SK-N-DZ (cell line): ENCODE data around the gene SLC6A16. TPM values are rescaled to one million over a fixed set of nuclear protein-coding genes. Genes with fewer than 3 reads are reported as not detected.
"Not testable (repeated sequence)": the region's sequence is repeated elsewhere in the genome, so short reads cannot be mapped to it uniquely, and the experiment has no call there.

Experiments used
- DNase-seq: peaks from one replicate; pipeline ENCODE4 v3.0.0-alpha.2; 2015; ENCODE audit warnings: low spot score
- polyA plus RNA-seq, 2 experiments: library from polyadenylated mRNA; depleted of rRNA; stranded (reverse); fragments of >200 nt; gene quantifications; 2 replicates each; pipeline ENCODE4 v1.2.3, GENCODE V29; 2014

Gene SLC6A16
- polyA plus RNA-seq (2014; cell fraction: cytosol; rRNA removed) = 0.05 and 0.13 TPM in 2 replicates
- 0.40 and 0.47 TPM in 2 replicates for polyA plus RNA-seq (2014; cell fraction: nucleus; rRNA removed)

DNA sequence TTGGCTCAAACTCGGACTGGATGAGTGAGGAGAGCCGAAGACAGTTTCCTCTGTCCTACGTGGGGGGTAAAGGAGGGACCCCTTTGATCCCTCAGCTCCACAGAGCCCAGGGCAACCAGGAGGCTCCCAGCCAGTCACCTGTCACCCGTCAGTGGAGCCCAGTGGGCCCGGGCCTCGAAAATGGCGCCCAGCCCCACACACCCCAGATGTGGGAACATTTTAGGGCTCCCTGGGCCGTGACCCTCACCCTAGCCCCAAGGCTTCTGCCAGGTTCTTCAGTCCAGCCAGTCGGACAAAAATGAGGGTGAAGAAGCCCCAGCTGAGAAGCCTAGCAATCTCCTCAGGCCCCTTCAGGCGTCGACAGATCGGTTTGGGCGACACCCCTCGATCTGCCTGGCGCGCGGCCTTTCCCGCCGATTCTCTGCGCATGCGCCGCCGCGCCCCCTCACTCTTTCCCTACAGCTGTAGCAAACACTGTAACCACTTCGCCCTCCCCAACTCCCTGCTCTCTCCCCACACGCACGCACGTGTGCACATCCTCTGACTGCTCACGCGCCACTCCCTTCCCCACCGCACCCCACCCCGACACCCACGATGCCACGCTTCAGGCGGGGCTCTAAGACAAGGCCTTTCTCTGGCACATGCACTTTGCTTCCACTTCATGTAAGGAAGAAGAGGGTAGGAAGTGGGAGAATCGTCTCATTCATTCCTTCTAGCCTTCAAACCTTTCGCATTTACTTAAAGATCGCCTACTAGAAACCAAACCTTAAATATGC lies at the start of gene SLC6A16:
SLC6A16 (minus strand) TSS at position 391 of the 776 bp plus-strand sequence. CDS start 13,844 bp downstream, outside the sequence.
- DNase-seq = no peak

DNA sequence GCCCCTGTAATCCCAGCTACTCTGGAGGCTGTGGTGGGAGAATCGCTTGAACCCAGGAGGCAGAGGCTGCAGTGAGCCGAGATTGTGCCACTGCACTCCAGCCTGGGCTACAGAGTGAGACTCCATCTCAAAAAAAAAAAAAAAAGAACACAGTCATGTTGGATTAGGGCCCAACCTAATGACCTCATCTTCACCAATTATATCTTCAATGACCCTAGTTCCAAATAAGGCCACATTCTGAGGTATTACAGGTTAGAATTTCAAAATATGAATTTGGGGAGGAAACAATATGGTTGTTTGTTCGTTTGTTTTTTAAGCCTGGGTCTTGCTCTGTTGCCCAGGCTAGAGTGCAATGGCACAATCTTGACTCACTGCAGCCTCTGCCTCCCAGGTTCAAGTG lies 48.2 kb upstream of the SLC6A16 start:
- DNase-seq = not testable (repeated sequence)

DNA sequence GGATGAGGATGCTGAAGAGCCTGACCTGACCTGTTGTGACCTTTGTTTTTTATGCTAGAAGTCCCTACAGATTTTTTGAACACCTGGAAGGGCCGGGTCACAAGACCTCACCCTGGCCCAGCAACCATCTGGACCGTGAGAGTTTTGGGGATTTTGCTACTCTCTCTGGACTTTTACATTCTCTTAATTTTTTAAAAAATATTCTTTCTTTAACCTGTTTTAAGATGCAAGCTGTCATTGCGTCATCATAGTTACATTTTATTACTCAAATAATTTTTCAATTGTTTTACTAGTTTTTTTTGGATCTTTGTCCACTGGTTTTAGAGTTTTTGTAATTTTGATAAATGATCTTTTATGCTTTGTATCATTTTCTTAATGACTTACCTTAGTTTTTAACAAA lies 46.2 kb upstream of the SLC6A16 start:
- no peak for DNase-seq

- no peak for DNase-seq
Observed at GRCh38 chr19:49368711-49369358, 43.8 kb upstream of the SLC6A16 start.

- no peak for DNase-seq
Observed at GRCh38 chr19:49366110-49366509, 41.1 kb upstream of the SLC6A16 start.

DNA sequence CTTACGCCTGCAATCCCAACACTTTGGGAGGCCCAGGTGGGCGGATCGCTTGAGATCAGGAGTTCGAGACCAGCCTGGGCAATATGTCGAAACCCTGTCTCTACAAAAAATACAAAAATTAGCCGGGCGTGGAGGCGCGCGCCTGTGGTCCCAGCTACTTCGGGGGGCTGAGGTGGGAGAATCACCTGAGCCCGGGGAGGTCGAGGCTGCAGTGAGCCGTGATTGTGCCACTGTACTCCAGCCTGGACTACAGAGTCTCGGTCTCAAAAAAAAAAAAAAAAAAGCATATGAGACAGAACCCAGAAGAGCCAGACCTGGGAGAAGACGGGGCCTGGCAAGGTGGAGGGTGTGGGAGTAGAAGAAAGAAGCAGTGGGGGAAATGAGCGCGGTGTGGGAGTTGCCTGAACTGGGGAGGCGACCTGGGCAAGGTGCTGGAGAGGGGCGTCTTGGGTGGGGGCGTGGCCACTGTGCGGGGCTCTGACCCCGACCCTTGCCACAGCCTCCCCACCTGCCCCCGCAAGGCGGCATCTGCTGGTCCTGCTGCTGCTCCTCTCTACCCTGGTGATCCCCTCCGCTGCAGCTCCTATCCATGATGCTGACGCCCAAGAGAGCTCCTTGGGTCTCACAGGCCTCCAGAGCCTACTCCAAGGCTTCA lies 39.2 kb upstream of the SLC6A16 start:
- DNase-seq = no peak

DNA sequence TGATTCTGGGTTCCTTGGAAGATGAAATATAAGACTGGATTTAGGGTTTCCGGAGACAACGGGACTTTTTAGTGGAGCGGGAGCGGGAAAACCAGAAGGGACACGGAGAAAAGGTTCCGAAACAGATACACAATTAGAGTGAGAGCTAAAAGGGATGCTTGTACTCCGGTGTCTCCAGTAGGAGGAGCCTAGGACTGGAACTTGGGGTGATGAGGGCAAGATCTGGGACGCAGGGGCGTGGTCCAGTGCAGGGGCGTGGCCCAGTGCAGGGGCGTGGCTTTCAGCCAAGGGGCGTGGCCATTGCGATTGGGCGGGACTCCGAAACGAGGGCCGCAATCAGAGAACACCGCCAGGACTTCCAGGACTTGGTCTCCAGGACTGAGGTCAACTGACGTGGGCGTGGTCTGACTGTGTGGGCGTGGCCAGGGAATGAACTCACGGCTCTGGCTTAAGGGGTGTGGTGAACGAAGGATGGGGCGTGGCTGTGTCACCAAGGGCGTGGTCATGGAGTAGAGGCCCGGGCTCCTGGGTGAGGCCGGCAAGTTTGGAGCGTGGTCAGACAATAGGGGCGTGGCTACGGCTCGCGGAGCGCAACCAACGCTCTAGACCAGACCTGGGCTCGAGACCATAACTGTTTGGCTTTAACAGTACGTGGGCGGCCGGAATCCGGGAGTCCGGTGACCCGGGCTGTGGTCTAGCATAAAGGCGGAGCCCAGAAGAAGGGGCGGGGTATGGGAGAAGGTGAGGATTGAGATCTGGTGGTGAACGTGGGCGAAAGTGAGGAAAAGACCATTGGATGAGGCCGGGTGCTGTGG lies 38.5 kb upstream of the SLC6A16 start, which contains the start of gene DKKL1:
DKKL1 (plus strand) TSS at position 610 of the 815 bp plus-strand sequence; CDS start at position 732, 122 bp downstream.
- peak; percentile 78 for DNase-seq

- no peak for DNase-seq
Observed at GRCh38 chr19:49362929-49363267, 37.9 kb upstream of the SLC6A16 start.

DNA sequence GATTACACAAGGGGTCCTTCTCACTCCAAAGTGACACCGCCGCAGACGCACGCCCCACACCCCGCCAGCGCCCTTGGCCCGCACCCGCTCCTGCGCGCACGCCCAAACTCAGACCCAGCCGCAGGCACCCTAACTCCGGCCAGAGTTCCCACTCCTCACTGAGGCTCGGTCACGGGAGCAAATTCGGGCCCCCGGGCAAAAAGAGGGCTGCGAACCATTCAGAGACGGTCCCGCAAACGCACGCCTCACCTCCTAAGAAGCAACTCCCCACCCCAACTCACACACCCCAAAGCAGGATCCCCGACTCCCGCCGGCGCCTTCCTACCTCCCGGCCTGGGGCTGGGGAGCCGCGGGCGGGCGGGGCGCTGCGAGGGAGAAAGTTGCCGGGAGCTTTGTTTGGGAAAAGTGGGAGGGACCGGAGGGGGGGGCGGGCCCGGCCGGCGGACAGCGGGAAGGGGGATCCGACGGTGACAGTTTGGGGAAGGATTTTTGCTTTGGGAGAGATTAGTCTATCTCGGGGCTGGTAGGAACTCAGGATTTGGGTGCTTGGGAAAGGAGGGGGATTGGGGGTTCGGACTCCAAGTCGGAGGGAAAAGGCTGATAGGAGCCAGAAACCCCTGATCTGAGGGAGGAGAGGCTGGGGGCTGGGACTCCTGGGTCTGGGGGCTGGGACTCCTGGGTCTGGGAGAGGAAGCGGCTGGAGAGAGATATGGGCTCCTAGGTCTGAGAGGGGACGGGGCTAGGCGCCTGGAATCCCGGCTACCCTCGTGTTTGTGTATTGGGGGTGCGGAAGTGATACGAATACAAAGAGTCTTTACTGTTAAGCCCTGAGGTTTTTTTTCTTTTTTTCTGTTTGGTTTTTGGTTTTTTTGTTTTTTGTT lies 37.3 kb upstream of the SLC6A16 start, which contains the start of gene TEAD2:
TEAD2 (minus strand) TSS at position 369 of the 881 bp plus-strand sequence. CDS start 2,341 bp downstream, outside the sequence.
- no peak for DNase-seq

- peak; percentile 18 for DNase-seq
Observed at GRCh38 chr19:49361438-49362047, 36.6 kb upstream of the SLC6A16 start.

- no peak for DNase-seq
Observed at GRCh38 chr19:49359851-49360820, 35.1 kb upstream of the SLC6A16 start.

DNA sequence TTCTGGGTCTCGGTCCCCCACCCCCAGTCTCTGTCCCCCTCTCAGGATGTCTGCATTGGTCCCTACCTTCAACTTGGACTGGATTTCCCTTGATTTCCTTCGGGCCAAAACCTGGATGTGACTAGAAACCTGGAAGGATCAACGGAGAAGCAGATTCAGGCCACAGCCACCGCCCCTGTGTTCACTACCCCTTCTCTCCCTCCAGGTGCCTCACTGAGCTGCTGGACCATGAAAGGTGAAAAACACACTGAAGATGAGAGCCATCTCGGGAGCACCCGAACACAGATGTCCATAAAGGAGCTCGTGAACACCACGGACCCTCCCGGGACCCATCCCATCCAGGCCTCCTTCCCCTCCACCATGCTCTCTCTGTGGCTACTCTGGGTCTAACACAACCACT lies 32.2 kb upstream of the SLC6A16 start:
- no peak for DNase-seq

GRCh38 chr19:49356382-49356781 lies 31.4 kb upstream of the SLC6A16 start:
- no peak for DNase-seq

- no peak for DNase-seq
Observed at GRCh38 chr19:49355909-49356353, 30.9 kb upstream of the SLC6A16 start.

- no peak for DNase-seq
Observed at GRCh38 chr19:49349567-49349966, 24.6 kb upstream of the SLC6A16 start.

- no peak for DNase-seq
Observed at GRCh38 chr19:49348305-49349189, 23.6 kb upstream of the SLC6A16 start.

DNA sequence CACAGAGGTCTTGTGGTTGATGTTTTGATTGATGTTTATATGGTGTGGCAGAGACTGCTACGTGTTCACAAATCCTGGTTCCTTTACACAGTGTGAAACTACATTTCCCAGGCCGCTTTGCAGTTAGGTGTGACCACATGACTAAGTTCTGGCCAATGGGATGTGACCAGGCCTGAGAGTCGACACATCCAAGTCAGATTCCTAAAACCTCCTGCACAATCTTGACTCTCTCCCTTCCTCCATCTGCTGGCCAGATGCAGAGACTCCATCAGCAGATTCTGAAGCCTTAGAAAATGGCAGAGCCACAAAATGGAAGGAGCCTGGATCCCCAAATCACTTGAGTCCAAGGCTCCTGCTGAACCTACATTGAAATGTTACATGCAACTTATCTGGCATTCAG lies 22.8 kb upstream of the SLC6A16 start:
- peak; percentile 25 for DNase-seq

- no peak for DNase-seq
Observed at GRCh38 chr19:49347191-49347590, 22.2 kb upstream of the SLC6A16 start.
